Vagina (tissue), 2 donors: ENCODE results near the gene SP8. TPM values are rescaled to one million over a fixed set of nuclear protein-coding genes. Genes with fewer than 3 reads are reported as not detected.

ENCODE experiments used
- DNase-seq, 2 donors: peaks; one replicate each; pipeline ENCODE4 v3.0.0-alpha.2; 2017; ENCODE audit errors: extremely low spot score in 2 of 2
- H3K27ac ChIP-seq: fragments of 200-600 bp; sonication (generic); one replicate; pipeline ENCODE4 v1.5.1; 2019
- H3K27me3 ChIP-seq: fragments of 200-600 bp; sonication (generic); one replicate; pipeline ENCODE4 v1.5.1; 2019
- H3K36me3 ChIP-seq, 2 donors: fragments of 200-600 bp; sonication (generic); one replicate each; pipeline ENCODE4 v1.5.1; 2017 to 2019
- H3K4me1 ChIP-seq: fragments of 200-600 bp; sonication (generic); one replicate; pipeline ENCODE4 v1.5.1; 2019
- H3K4me3 ChIP-seq, 2 donors: fragments of 200-600 bp; sonication (generic); 1 replicate in 1 of 2; 2 replicates in 1 of 2; pipeline ENCODE4 v1.5.1; 2016 to 2019
- H3K9me3 ChIP-seq: fragments of 200-600 bp; sonication (generic); one replicate; pipeline ENCODE4 v1.5.1; 2019
- CTCF ChIP-seq, 3 experiments: fragments of 450-650 bp in 2 of 3; fragments of 200-600 bp in 1 of 3; sonication (generic) in 1 of 3; IDR thresholded peaks; one replicate each; pipeline ENCODE4 v1.5.1; 2017 to 2019; ENCODE audit warnings: antibody characterized with exemption in 3 of 3, mild to moderate bottlenecking in 2 of 3, moderate library complexity in 2 of 3
- POLR2A ChIP-seq, 2 donors: fragments of 450-650 bp; IDR thresholded peaks; one replicate each; pipeline ENCODE4 v1.6.1; 2017; ENCODE audit warnings: antibody characterized with exemption in 2 of 2, mild to moderate bottlenecking in 2 of 2, moderate library complexity in 2 of 2
- POLR2AphosphoS5 ChIP-seq, 2 donors: sonication (generic); formaldehyde crosslinking; IDR thresholded peaks; one replicate each; pipeline ENCODE4 v1.9.0; 2017; ENCODE audit warnings: antibody characterized with exemption in 2 of 2, mild to moderate bottlenecking in 2 of 2, low read depth in 1 of 2; ENCODE audit not compliant: insufficient read depth in 1 of 2
- intact Hi-C: fragments of 100-400 bp; cut with DNase I; formaldehyde crosslinking; loops from one replicate; pipeline ENCODE4 v1.15.1; 2023
- total RNA-seq: library from RNA; depleted of rRNA; stranded (reverse); fragments of >200 nt; gene quantifications from one replicate; pipeline ENCODE4 v1.2.3, GENCODE V29; 2016

The SP8 gene
- total RNA-seq, 1 donor from 2014 or later, result 2.9 TPM

DNA sequence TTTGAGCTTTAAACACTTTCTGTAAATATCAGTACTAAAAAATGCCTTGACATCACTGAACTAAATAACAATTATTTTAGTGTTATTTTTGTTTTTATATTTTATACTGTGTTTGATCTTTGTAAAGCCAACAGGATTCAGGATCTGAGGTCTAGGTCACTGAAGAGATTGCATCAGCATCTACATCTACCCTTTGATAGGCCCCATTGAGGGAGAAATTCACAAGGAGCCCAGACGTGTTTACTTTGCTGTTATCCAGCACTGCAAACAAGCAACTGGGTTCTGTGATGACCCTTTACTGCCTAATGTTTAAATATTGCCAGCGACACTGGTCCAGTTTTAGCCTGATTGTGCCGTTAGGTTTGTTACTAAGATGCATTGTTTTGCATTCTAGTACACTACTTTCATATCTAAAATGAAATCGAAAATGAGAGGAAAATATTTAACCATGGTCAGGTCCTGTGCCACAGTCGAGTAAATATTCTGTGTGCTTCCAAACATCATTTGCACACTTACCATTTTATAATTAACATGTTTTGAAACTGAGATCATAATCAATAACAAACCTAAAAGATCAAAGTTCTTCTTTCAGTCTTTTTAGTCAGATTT lies 48.7 kb downstream of the SP8 start:
- intact Hi-C loops, result no loop called here
- no peaks in the 10 kb centered on the region for H3K27me3 ChIP-seq
- no peak for DNase-seq
- H3K4me1 ChIP-seq, result no peaks in the 10 kb centered on the region
- H3K36me3 ChIP-seq, result no peaks in the 10 kb centered on the region
- no peak overlapping the region for H3K27ac ChIP-seq
- no peak overlapping the region for H3K4me3 ChIP-seq
- no peak for TF ChIP-seq POLR2A (IDR thresholded peaks at IDR 0.05)
- TF ChIP-seq CTCF (IDR thresholded peaks at IDR 0.05), result no peak
- no peak for TF ChIP-seq POLR2AphosphoS5 (IDR thresholded peaks at IDR 0.05; ENCODE audit: insufficient read depth in 1 of 2, low read depth in 1 of 2)
- no peaks in the 10 kb centered on the region for H3K9me3 ChIP-seq

DNA sequence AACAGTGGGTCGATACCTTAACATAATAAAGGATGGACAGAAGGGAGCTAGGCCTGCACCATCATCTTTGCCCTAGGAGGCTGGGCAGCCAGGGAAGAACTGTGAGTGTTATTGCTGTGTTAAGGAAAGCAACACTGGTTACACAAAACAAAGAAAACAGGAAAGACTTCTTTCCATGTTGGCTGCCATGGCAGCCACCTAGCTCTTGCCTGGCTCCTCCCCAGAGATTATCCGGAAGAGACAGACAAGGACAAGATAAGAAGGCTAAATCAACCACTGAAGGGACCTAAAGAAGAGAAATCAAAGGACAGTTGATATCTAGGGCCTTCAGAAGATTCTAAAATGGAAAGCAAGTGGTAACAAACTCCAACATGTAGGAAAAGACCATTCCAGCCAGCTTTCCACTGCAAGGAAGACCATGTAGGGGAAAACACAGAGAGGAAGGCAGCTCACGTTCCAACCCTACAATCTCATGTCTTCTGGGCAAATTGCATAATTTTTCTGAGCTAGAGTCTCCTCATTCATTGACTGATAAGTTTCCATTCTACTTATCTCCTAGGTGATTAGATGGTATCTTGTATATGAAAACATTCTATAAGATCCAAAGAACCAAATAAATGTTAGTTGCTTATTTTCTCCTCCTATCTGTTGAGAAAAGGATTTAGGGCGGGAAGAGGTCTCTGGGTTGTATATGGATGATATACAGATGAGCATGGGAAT lies 51.2 kb downstream of the SP8 start:
- no peak overlapping the region for H3K4me3 ChIP-seq
- intact Hi-C loops, result no loop called here
- H3K9me3 ChIP-seq, result no peaks in the 10 kb centered on the region
- no peak overlapping the region for H3K27ac ChIP-seq
- H3K4me1 ChIP-seq, result no peaks in the 10 kb centered on the region
- DNase-seq, result no peak
- no peaks in the 10 kb centered on the region for H3K27me3 ChIP-seq
- no peak for TF ChIP-seq POLR2AphosphoS5 (IDR thresholded peaks at IDR 0.05; ENCODE audit: insufficient read depth in 1 of 2, low read depth in 1 of 2)
- no peak for TF ChIP-seq CTCF (IDR thresholded peaks at IDR 0.05)
- no peaks in the 10 kb centered on the region for H3K36me3 ChIP-seq

Other genes starting within 250 kb of the SP8 start
- gene ABCB5, start 171.2 kb downstream of the SP8 start, total RNA-seq, result 0.49 TPM